ENCODE measurements around the gene TAPBP.

TAPBP gene

GRCh38 chr6:33330736-33331135 is 16.9 kb upstream of the TAPBP start:
- no peak overlapping the region for H3K4me3 ChIP-seq (ENCODE audit: insufficient read length, low read depth)
- no peak overlapping the region for H3K9ac ChIP-seq (ENCODE audit: insufficient read length, low read depth)
- no peaks in the 10 kb centered on the region for H3K36me3 ChIP-seq (ENCODE audit: insufficient read depth, insufficient read length, low read length)
- H3K27me3 ChIP-seq (ENCODE audit: insufficient read depth, insufficient read length), result no peaks in the 10 kb centered on the region
- H3K4me1 ChIP-seq (ENCODE audit: insufficient read depth, insufficient read length), result no peaks in the 10 kb centered on the region
- TF ChIP-seq YY1 (IDR thresholded peaks at IDR 0.05; ENCODE audit: insufficient read depth, insufficient read length) (no peak), SUZ12 (IDR thresholded peaks at IDR 0.05; ENCODE audit: extremely low read depth, insufficient read depth, insufficient read length) (no peak), ZNF274 (IDR thresholded peaks at IDR 0.05; ENCODE audit: low read depth, low read length) (no peak)
- DNase-seq (ENCODE audit: low read depth, low spot score), result no peak
- no peaks in the 10 kb centered on the region for H3K9me3 ChIP-seq (ENCODE audit: insufficient read depth, low read length)

GRCh38 chr6:33329058-33329457 is 15.2 kb upstream of the TAPBP start:
- Histone ChIP-seq H3K9me3 (ENCODE audit: insufficient read depth, low read length) (no peaks in the 10 kb centered on the region), H3K9ac (ENCODE audit: insufficient read length, low read depth) (no peak overlapping the region), H3K4me3 (ENCODE audit: insufficient read length, low read depth) (no peak overlapping the region), H3K4me1 (ENCODE audit: insufficient read depth, insufficient read length) (no peaks in the 10 kb centered on the region), H3K36me3 (ENCODE audit: insufficient read depth, insufficient read length, low read length) (no peaks in the 10 kb centered on the region), H3K27me3 (ENCODE audit: insufficient read depth, insufficient read length) (no peaks in the 10 kb centered on the region)
- DNase-seq (ENCODE audit: low read depth, low spot score), result no peak
- TF ChIP-seq YY1 (IDR thresholded peaks at IDR 0.05; ENCODE audit: insufficient read depth, insufficient read length) (no peak), ZNF274 (IDR thresholded peaks at IDR 0.05; ENCODE audit: low read depth, low read length) (no peak), SUZ12 (IDR thresholded peaks at IDR 0.05; ENCODE audit: extremely low read depth, insufficient read depth, insufficient read length) (no peak)

GRCh38 chr6:33324125-33324524 is 10.2 kb upstream of the TAPBP start:
- DNase-seq (ENCODE audit: low read depth, low spot score), result no peak

GRCh38 chr6:33323623-33323948 is 9.7 kb upstream of the TAPBP start:
- H3K36me3 ChIP-seq (ENCODE audit: insufficient read depth, insufficient read length, low read length), result peaks cover 31% of the 10 kb centered on the region
- peak overlapping the region; percentile 12 for H3K9ac ChIP-seq (ENCODE audit: insufficient read length, low read depth)
- H3K4me3 ChIP-seq (ENCODE audit: insufficient read length, low read depth), result peak overlapping the region; percentile 66
- no peak for TF ChIP-seq ZNF274 (IDR thresholded peaks at IDR 0.05; ENCODE audit: low read depth, low read length)
- TF ChIP-seq YY1 (IDR thresholded peaks at IDR 0.05; ENCODE audit: insufficient read depth, insufficient read length), result no peak
- TF ChIP-seq SUZ12 (IDR thresholded peaks at IDR 0.05; ENCODE audit: extremely low read depth, insufficient read depth, insufficient read length), result no peak
- peaks cover 7% of the 10 kb centered on the region for H3K4me1 ChIP-seq (ENCODE audit: insufficient read depth, insufficient read length)
- no peaks in the 10 kb centered on the region for H3K27me3 ChIP-seq (ENCODE audit: insufficient read depth, insufficient read length)
- H3K9me3 ChIP-seq (ENCODE audit: insufficient read depth, low read length), result no peaks in the 10 kb centered on the region
- no peak for DNase-seq (ENCODE audit: low read depth, low spot score)

More at GRCh38 chr6:33324125-33324524, 10.2 kb upstream of the TAPBP start:
- no peaks in the 10 kb centered on the region for H3K27me3 ChIP-seq (ENCODE audit: insufficient read depth, insufficient read length)
- peak overlapping the region; percentile 66 for H3K4me3 ChIP-seq (ENCODE audit: insufficient read length, low read depth)
- peaks cover 25% of the 10 kb centered on the region for H3K36me3 ChIP-seq (ENCODE audit: insufficient read depth, insufficient read length, low read length)
- TF ChIP-seq ZNF274 (IDR thresholded peaks at IDR 0.05; ENCODE audit: low read depth, low read length) (no peak), YY1 (IDR thresholded peaks at IDR 0.05; ENCODE audit: insufficient read depth, insufficient read length) (no peak), SUZ12 (IDR thresholded peaks at IDR 0.05; ENCODE audit: extremely low read depth, insufficient read depth, insufficient read length) (no peak)
- peak overlapping the region; percentile 12 for H3K9ac ChIP-seq (ENCODE audit: insufficient read length, low read depth)
- H3K4me1 ChIP-seq (ENCODE audit: insufficient read depth, insufficient read length), result peaks cover 5% of the 10 kb centered on the region
- no peaks in the 10 kb centered on the region for H3K9me3 ChIP-seq (ENCODE audit: insufficient read depth, low read length)

GRCh38 chr6:33321227-33321626 is 7.3 kb upstream of the TAPBP start:
- peaks cover 37% of the 10 kb centered on the region for H3K36me3 ChIP-seq (ENCODE audit: insufficient read depth, insufficient read length, low read length)
- DNase-seq (ENCODE audit: low read depth, low spot score), result no peak
- H3K9me3 ChIP-seq (ENCODE audit: insufficient read depth, low read length), result no peaks in the 10 kb centered on the region
- no peaks in the 10 kb centered on the region for H3K27me3 ChIP-seq (ENCODE audit: insufficient read depth, insufficient read length)
- peaks cover 11% of the 10 kb centered on the region for H3K4me1 ChIP-seq (ENCODE audit: insufficient read depth, insufficient read length)
- TF ChIP-seq ZNF274 (IDR thresholded peaks at IDR 0.05; ENCODE audit: low read depth, low read length), result no peak
- no peak for TF ChIP-seq YY1 (IDR thresholded peaks at IDR 0.05; ENCODE audit: insufficient read depth, insufficient read length)
- no peak for TF ChIP-seq SUZ12 (IDR thresholded peaks at IDR 0.05; ENCODE audit: extremely low read depth, insufficient read depth, insufficient read length)
- H3K9ac ChIP-seq (ENCODE audit: insufficient read length, low read depth), result peak overlapping the region; percentile 83
- peak overlapping the region; percentile 66 for H3K4me3 ChIP-seq (ENCODE audit: insufficient read length, low read depth)

GRCh38 chr6:33320315-33321181 is 6.7 kb upstream of the TAPBP start:
- no peak overlapping the region for H3K4me3 ChIP-seq (ENCODE audit: insufficient read length, low read depth)
- H3K36me3 ChIP-seq (ENCODE audit: insufficient read depth, insufficient read length, low read length), result peaks cover 43% of the 10 kb centered on the region
- no peaks in the 10 kb centered on the region for H3K27me3 ChIP-seq (ENCODE audit: insufficient read depth, insufficient read length)
- DNase-seq (ENCODE audit: low read depth, low spot score), result no peak
- H3K4me1 ChIP-seq (ENCODE audit: insufficient read depth, insufficient read length), result peaks cover 11% of the 10 kb centered on the region
- peak overlapping the region; percentile 59 for H3K9ac ChIP-seq (ENCODE audit: insufficient read length, low read depth)
- TF ChIP-seq SUZ12 (IDR thresholded peaks at IDR 0.05; ENCODE audit: extremely low read depth, insufficient read depth, insufficient read length) (no peak), YY1 (IDR thresholded peaks at IDR 0.05; ENCODE audit: insufficient read depth, insufficient read length) (no peak), ZNF274 (IDR thresholded peaks at IDR 0.05; ENCODE audit: low read depth, low read length) (no peak)
- H3K9me3 ChIP-seq (ENCODE audit: insufficient read depth, low read length), result no peaks in the 10 kb centered on the region

GRCh38 chr6:33319939-33320314 is 6.0 kb upstream of the TAPBP start:
- Histone ChIP-seq H3K9ac (ENCODE audit: insufficient read length, low read depth) (peak overlapping the region; percentile 10), H3K4me3 (ENCODE audit: insufficient read length, low read depth) (no peak overlapping the region), H3K4me1 (ENCODE audit: insufficient read depth, insufficient read length) (peaks cover 11% of the 10 kb centered on the region), H3K27me3 (ENCODE audit: insufficient read depth, insufficient read length) (no peaks in the 10 kb centered on the region), H3K9me3 (ENCODE audit: insufficient read depth, low read length) (no peaks in the 10 kb centered on the region), H3K36me3 (ENCODE audit: insufficient read depth, insufficient read length, low read length) (peaks cover 49% of the 10 kb centered on the region)
- no peak for DNase-seq (ENCODE audit: low read depth, low spot score)
- TF ChIP-seq YY1 (IDR thresholded peaks at IDR 0.05; ENCODE audit: insufficient read depth, insufficient read length), result no peak
- TF ChIP-seq SUZ12 (IDR thresholded peaks at IDR 0.05; ENCODE audit: extremely low read depth, insufficient read depth, insufficient read length), result no peak
- no peak for TF ChIP-seq ZNF274 (IDR thresholded peaks at IDR 0.05; ENCODE audit: low read depth, low read length)
